22Rv1 (cell line): Measurements from ENCODE around the gene BTG3.

Experiments
- CTCF ChIP-seq: fragments of 450-650 bp; IDR thresholded peaks from 2 replicates; pipeline ENCODE4 v1.5.1; 2017; ENCODE audit warnings: mild to moderate bottlenecking
- ZFX ChIP-seq: fragments of 450-650 bp; IDR thresholded peaks from 2 replicates; pipeline ENCODE4 v1.6.1; 2017; ENCODE audit warnings: antibody characterized with exemption, borderline replicate concordance

- no peak for TF ChIP-seq CTCF
- no peak for TF ChIP-seq ZFX
Observed at GRCh38 chr21:17580319-17580718, 32.4 kb downstream of the BTG3 start.
